ENCODE measurements around the gene DLGAP1.

- TF ChIP-seq CTCF (IDR thresholded peaks at IDR 0.05; ENCODE audit: low read depth, low read length): no peak
- no peak for TF ChIP-seq EZH2phosphoT487 (IDR thresholded peaks at IDR 0.05; ENCODE audit: low read depth)
Observed at GRCh38 chr18:3631887-3632286, 823.2 kb downstream of the DLGAP1 start.
